Islet precursor cell (in vitro differentiated cells): ENCODE data around the gene PNN.
"Not testable (repeated sequence)": the region's sequence is repeated elsewhere in the genome, so short reads cannot be mapped to it uniquely, and the experiment has no call there.

Source experiments
- DNase-seq: peaks from one replicate; pipeline ENCODE4 v3.0.0-alpha.2; 2018

PNN gene

DNA sequence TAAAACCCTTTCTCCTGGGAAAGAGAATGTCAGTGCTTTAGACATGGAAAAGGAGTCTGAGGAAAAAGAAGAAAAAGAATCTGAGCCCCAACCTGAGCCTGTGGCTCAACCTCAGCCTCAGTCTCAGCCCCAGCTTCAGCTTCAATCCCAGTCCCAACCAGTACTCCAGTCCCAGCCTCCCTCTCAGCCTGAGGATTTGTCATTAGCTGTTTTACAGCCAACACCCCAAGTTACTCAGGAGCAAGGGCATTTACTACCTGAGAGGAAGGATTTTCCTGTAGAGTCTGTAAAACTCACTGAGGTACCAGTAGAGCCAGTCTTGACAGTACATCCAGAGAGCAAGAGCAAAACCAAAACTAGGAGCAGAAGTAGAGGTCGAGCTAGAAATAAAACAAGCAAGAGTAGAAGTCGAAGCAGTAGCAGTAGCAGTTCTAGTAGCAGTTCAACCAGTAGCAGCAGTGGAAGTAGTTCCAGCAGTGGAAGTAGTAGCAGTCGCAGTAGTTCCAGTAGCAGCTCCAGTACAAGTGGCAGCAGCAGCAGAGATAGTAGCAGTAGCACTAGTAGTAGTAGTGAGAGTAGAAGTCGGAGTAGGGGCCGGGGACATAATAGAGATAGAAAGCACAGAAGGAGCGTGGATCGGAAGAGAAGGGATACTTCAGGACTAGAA, 6.1 kb downstream of the PNN start:
- DNase-seq = no peak

DNA sequence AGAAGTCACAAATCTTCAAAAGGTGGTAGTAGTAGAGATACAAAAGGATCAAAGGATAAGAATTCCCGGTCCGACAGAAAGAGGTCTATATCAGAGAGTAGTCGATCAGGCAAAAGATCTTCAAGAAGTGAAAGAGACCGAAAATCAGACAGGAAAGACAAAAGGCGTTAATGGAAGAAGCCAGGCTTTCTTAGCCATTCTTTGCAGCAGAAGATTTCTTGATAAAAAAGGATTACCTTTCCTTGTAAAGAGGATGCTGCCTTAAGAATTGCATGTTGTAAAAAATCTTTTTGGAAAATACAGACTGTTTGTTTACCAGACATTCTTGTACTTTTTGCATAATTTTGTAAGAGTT, 6.6 kb downstream of the PNN start:
- no peak for DNase-seq

DNA sequence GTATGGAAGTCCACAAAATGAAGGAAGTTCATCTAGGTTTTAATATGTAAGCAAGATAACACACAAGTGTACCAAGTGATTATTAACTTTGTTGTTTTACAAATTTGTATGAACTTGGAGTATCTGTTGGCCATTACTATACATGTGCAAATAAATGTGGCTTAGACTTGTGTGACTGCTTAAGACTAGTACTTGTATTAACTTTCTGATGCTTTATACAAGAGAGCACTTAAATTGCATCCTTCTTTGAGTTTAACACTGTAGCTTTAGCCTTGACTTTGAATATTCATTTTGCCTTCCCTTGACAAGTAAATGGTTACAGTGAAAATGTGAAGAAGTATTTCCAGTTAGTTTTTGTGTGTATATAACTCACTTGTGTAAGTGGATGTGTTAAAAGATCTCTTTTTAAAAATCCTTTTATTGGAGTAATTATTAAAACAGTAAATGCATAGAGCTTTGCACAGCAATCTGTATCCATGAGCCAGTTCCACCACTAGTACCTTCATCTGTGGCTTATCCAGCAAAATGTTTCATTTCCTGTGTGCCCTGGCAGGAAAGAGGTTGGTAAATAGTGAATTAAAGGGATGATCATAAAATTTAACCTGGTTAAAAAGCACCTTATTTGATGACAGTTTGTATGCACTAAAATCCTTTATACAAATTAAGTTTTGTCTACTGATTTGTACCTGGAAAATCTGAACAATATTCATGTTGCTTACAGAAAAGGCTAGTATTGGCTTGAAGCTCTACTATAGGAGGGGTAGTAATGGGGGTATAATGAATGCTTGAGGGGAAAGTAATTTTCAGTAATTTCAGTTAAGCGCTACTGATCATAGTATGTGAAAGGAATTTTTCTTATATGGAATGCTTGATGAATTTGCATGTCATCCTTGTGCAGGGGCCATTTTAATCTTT, 8.0 kb downstream of the PNN start:
- no peak for DNase-seq

DNA sequence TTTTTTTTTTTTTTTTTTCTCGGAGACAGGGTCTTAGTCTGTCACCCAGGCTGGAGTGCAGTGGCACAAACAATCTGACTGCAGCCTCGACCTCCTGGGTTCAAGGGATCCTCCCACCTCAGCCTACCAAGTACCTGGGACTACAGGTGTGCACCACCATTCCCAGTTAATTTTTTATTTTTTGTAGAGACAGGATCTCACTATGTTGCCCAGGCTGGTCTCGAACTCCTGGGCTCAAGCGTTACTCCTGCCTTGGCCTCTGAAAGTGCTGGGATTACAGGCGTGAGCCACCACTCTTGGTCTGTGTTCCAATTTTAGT, 8.6 kb downstream of the PNN start:
- not testable (repeated sequence) for DNase-seq

DNA sequence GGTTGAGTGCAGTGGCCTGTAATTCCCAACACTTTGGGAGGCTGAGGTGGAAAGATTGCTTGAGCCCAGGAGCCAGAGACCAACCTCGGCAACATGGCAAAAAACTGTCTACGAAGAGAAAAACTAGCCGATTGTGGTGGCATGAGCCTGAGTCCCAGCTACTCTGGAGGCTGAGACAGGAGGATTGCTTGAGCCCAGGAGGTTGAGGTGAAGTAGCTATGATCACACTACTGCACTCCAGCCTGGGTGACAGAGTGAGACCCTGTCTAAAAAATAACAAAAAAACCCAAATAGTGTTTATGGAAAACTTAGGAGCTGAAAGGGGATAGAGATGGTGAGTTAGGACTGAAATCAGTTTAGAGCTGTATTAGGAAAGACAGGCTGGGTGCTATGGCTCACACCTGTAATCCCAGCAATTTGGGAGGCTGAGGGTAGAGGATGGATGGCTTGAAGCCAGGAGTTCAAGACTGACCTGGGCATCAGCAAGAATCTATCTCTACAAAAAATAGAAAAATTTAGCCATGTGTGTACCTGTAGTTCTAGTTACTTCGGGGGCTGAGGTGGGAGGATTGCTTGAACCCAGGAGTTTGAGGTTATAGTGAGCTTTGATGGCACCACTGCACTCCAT, 9.7 kb downstream of the PNN start:
- no peak for DNase-seq

DNA sequence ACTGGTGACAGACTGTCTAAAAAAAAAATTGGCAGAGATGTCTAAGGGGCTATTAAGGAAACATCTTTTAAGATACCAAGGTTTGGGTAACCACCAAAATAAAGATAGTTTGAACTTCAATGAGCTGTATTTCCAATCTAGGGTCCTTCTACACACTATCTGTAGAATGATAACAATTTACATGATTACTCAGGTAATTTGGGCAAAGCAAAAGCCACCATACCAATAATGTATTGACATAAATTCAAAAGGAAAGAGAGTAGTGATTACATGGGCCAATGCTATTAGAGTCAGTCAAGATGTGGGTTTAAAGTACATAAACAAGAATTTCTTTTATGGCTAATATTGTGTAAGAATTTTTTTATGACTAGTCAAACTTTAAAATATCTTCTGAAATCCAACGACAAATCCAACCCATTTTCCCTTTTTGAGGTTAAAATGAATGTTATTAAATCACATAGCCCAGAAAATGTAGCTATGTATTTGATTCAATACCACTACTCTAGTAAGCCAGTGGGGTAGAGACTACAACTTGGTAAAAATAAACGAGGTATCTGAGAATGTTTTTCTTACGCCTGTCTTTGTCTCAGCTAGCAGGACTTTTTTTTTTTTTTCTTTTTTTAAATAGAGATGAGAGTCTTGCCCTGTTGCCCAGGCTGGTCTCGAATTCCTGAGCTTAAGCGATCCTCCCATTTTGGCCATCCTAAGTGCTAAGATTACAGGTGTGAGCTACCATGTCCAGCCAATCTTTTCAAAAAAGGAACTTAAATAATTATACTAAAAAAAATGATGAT, 10.4 kb downstream of the PNN start:
- DNase-seq = no peak

- DNase-seq = no peak
These were observed 12.0 kb downstream of the PNN start for GRCh38 chr14:39186941-39187525.

- DNase-seq = peak; percentile 98
These were observed 28.9 kb downstream of the PNN start for GRCh38 chr14:39203659-39204606.

DNA sequence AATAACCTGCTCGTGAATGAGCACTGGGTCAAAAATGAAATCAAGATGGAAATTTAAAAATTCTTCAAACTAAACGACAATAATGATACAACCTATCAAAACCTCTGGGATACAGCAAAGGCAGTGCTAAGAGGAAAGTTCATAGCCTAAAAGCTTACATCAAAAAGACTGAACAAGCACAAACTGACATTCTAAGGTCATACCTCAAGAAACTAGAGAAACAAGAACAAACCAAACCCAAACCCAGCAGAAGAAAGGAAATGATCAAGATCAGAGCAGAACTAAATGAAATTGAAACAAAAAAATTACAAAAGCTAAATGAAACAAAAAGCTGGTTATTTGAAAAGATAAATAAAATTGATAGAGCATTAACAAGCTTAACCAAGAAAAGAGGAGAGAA, 32.4 kb downstream of the PNN start:
- not testable (repeated sequence) for DNase-seq

DNA sequence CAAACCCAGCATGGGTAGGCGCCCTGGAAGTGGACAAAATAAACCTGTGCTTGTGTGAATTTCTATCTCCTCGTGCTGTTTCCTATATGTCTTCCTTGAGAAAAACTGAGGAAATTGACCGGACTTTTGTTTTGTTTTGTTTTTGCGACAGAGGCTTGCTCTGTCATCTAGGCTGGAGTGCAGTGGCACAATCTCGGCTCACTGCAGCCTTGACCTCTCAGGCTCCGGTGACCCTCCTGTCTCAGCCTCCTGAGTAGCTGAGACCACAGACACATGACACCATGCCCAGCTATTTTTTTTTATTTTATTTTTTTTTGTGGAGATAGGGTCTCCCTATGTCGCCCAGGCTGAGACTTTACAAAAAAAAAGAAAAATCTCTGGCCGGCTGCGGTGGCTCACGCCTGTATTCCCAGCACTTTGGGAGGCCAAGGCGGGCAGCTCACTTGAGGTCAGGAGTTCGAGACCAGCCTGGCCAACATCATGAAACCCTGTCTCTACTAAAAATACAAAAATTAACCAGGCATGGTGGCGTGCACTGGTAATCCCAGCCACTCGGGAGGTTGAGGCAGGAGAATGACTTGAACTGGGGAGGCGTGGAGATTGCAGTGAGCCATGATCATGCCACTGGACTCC, 36.2 kb downstream of the PNN start:
- DNase-seq = no peak

DNA sequence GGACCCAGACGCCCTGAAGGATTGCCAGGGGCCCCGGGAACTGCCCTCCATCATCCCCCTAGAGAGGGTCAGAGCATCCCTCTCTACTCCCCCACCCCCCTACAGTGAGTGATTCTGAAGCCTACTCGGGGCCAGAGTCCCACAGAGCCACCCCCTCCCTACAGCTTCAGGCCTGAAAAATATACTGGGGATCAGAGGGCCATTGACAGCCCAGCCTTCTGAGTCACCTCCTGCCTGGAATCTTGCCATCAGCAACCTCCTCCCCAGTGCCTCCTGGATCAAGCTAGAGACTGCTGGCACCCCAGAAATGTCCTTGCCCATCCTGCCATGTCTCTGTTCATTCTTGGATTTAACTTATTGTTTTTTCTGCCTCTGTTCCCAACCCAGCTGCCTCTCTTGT, 37.0 kb downstream of the PNN start:
- DNase-seq = no peak

GRCh38 chr14:39212693-39213092, 37.6 kb downstream of the PNN start:
- DNase-seq = no peak

DNA sequence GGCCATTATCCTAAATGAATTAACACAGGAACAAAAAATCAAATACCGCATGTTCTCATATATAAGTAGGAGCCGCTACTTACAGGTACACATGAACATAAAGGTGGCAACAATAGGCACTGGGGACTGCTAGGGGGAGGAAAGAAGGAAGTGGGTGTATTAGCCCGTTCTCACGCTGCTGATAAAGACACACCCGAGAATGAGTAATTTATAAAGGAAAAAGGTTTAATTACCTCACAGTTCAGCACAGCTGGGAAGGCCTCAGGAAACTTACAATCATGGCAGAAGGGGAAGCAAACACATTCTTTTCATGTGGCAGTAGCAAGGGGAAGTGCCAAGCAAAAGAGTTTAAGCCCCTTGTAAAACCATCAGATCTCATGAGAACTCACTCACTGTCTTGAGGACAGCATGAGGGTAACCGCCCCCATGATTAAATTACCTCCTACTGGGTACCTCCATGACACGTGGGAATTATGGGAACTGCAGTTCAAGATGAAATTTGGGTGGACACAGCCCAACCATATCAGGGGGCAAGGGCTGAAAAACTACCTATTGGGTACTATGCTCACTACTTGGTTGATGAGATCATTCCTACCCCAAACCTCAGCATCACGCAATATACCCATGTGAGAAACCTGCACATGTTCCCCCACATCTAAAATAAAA, 42.3 kb downstream of the PNN start:
- DNase-seq = no peak

- no peak for DNase-seq
These were observed 43.2 kb downstream of the PNN start for GRCh38 chr14:39218171-39218769.

- DNase-seq = no peak
These were observed 44.0 kb downstream of the PNN start for GRCh38 chr14:39219075-39219499.

GRCh38 chr14:39220473-39220872, 45.4 kb downstream of the PNN start:
- not testable (repeated sequence) for DNase-seq

DNA sequence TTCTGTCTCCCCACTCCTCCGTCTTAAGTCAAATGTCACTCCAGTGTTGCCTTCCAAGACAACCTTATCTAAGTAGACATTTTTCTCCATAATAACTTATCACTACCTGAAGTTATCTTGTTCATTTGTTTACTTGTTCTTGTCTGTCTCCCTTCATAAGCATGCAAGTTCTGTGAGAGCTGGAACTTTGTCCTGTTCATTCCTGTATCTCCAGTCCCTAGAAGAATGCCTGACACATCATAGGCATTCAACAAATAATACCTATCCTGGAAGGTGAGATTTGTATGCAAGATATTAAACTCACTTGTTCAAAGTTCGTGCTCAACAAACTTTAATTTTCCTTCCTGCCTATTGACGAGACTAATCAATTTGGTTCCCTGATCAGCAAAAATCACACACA, 53.0 kb downstream of the PNN start:
- no peak for DNase-seq

DNA sequence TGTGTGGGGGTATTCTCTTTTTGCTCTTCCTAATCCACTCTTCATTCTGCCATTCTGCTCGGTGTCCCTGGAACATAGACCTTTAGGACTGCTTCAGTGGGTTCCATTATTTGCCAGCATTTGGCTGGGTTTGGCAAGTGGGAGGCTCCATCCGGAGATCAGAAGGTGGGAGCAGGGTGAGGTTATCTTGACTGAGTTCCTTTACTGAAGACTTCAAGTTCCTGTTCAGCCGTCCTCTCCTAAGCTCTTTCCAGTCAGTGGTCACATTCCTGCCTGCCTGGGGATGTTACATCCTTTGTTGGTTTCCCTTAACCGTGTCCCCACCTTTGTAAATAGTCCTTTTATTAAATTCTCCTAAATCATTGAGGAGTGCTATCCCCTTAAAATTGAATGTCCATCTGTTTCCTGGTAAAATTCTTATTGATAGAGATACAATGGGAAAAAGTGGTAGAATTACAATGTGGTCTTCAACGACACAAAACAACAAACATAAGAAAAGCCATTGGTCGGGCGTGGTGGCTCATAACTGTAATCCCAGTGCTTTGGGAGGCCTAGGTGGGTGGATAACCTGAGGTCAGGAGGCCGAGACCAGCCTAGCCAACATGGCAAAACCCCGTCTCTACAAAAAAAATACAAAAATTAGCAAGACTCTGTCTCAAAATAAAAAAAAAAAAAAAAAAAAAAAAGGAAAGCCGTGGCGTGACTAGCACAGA, 53.6 kb downstream of the PNN start:
- DNase-seq = no peak

- no peak for DNase-seq
These were observed 54.1 kb downstream of the PNN start for GRCh38 chr14:39229222-39229543.
